OCI-LY1 (cell line): Measurements from ENCODE around the gene ADCYAP1R1.

Experiments used
- EZH2 ChIP-seq: fragments of 200-600 bp; sonication (generic), shearing (Covaris generic); IDR thresholded peaks from 2 replicates; pipeline ENCODE4 v1.8.0; 2017; ENCODE audit warnings: borderline replicate concordance, mixed run types, mild to moderate bottlenecking, antibody characterized with exemption, low read length, moderate library complexity, mixed read lengths
- TF ChIP-seq, protein P1 (sequence below): fragments of 200-600 bp; sonication (generic), shearing (Covaris generic); IDR thresholded peaks from 2 replicates; pipeline ENCODE4 v1.5.1; 2017; ENCODE audit warnings: mild to moderate bottlenecking, antibody characterized with exemption, low read length, moderate library complexity, mixed read lengths

DNA sequence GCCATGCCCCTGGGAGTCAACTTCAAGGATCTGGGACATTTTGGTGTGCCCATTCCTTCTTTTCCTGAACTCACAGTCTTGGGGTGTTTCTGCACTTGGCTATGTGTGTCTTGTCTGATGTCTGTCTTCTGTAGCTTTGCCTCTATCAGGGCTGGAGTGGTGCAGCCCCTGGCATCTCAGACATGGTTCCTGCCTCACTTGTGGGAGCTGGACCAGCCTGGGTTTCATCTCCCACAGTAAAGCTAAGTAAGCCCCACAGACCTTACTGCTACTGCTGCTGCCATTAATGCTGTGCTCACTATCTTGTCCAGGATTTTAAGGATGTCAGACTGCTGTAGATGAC lies 59.0 kb downstream of the ADCYAP1R1 start:
- TF ChIP-seq, protein P1, sequence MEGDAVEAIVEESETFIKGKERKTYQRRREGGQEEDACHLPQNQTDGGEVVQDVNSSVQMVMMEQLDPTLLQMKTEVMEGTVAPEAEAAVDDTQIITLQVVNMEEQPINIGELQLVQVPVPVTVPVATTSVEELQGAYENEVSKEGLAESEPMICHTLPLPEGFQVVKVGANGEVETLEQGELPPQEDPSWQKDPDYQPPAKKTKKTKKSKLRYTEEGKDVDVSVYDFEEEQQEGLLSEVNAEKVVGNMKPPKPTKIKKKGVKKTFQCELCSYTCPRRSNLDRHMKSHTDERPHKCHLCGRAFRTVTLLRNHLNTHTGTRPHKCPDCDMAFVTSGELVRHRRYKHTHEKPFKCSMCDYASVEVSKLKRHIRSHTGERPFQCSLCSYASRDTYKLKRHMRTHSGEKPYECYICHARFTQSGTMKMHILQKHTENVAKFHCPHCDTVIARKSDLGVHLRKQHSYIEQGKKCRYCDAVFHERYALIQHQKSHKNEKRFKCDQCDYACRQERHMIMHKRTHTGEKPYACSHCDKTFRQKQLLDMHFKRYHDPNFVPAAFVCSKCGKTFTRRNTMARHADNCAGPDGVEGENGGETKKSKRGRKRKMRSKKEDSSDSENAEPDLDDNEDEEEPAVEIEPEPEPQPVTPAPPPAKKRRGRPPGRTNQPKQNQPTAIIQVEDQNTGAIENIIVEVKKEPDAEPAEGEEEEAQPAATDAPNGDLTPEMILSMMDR = no peak
- TF ChIP-seq EZH2 = no peak
